Anterior cingulate cortex (tissue), 58 donors: ENCODE data around the gene RGS16.

Experiments used
- DNase-seq, 58 donors: peaks; one replicate each; lab custom pipeline; 2025; lab: John Stamatoyannopoulos, UW

Gene RGS16

GRCh38 chr1:182611326-182611725 lies 7.1 kb upstream of the RGS16 start:
- DNase-seq, result no peak

GRCh38 chr1:182610606-182611194 lies 6.5 kb upstream of the RGS16 start:
- DNase-seq, result no peak

- DNase-seq, result no peak
These were observed 4.8 kb upstream of the RGS16 start for GRCh38 chr1:182608845-182609610.

GRCh38 chr1:182608236-182608635 lies 4.0 kb upstream of the RGS16 start:
- no peak for DNase-seq

- DNase-seq, result no peak
These were observed 3.4 kb upstream of the RGS16 start for GRCh38 chr1:182607566-182607965.

GRCh38 chr1:182603646-182604174 lies 479 bp downstream of the RGS16 start:
- DNase-seq, result peak in 1 of 58 donors; percentile 9

- peak in 2 of 58 donors; percentile 1 to 5 for DNase-seq
These were observed 1.1 kb downstream of the RGS16 start for GRCh38 chr1:182602935-182603645.

GRCh38 chr1:182601913-182602312 lies 2.3 kb downstream of the RGS16 start:
- peak in 2 of 58 donors; percentile 7 to 58 for DNase-seq

- DNase-seq, result peak in 42 of 58 donors; percentile 10 to 72 (median 40)
These were observed 2.8 kb downstream of the RGS16 start for GRCh38 chr1:182601416-182601786.

GRCh38 chr1:182600745-182601415 lies 3.3 kb downstream of the RGS16 start:
- DNase-seq, result no peak

GRCh38 chr1:182600036-182600713 lies 4.0 kb downstream of the RGS16 start:
- no peak for DNase-seq

GRCh38 chr1:182599339-182599738 lies 4.8 kb downstream of the RGS16 start:
- no peak for DNase-seq

GRCh38 chr1:182598296-182598695 lies 5.9 kb downstream of the RGS16 start:
- no peak for DNase-seq

- no peak for DNase-seq
These were observed 7.3 kb downstream of the RGS16 start for GRCh38 chr1:182596934-182597333.

- peak in 39 of 58 donors; percentile 7 to 74 (median 32) for DNase-seq
These were observed 8.4 kb downstream of the RGS16 start for GRCh38 chr1:182595641-182596240.

- DNase-seq, result no peak
These were observed 14.3 kb downstream of the RGS16 start for GRCh38 chr1:182589931-182590330.

- DNase-seq, result no peak
These were observed 14.7 kb downstream of the RGS16 start for GRCh38 chr1:182589520-182589919.

GRCh38 chr1:182588500-182589396 lies 15.4 kb downstream of the RGS16 start, which contains the start of gene RNASEL:
TSS of gene RNASEL (minus strand) at chr1:182589256. CDS start at chr1:182586806, 2,450 bp downstream.
- peak in 50 of 58 donors; percentile 16 to 79 (median 50) for DNase-seq
